ENCODE measurements around the gene KLHL29.
A peak's percentile ranks its signal among the peaks of the same experiment; 100 is the strongest.

KLHL29 gene

DNA sequence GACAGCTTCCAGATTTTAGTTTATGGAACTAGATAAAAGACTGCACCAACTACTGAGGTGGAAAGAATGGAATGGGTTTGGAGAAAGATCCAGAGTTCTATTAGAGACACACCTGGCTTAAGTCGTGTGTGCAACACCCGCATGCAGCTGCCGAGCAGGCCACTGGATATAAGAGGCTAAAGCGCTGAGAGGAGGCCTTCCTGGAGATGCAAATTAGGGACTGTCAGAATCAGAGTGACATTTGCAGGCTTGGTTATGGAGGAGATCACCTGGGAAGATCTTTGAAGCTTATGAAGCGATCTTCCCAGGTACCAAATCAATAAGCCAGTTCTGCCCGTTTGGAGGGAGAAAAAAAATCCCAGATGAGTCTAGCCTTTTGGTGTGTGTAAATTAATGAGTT is 30.4 kb upstream of the KLHL29 start:
- TF ChIP-seq POLR2A (IDR thresholded peaks at IDR 0.05; ENCODE audit: low read depth, low read length): no peak
- DNase-seq (ENCODE audit: insufficient read length) (peak; percentile 27), FAIRE-seq (peak; percentile 36)

DNA sequence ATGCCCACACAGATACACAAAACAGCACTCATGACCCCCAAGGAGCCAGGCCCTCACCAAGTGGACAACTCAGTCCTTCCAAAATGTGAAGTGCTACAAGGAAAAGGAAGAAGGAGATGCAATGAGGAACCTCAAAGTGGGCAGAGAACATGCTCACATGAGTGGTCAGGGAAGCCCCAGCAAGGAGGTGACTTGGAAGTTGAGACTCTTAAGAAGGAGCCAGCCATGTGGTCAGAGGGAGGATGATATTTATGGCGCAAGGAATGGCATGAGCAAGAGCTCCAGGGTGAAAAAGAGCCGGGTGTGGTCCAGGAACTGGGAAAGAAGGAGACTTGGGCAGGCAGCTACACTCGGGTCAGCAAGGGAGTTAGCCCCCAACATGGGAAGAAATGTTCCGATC is 30.0 kb upstream of the KLHL29 start:
- TF ChIP-seq POLR2AphosphoS5 (IDR thresholded peaks at IDR 0.05; ENCODE audit: low read depth, low read length): no peak
- no peak for TF ChIP-seq TAF1 (IDR thresholded peaks at IDR 0.05; ENCODE audit: borderline replicate concordance, low read depth, low read length)
- TF ChIP-seq POLR2A (IDR thresholded peaks at IDR 0.05; ENCODE audit: low read depth, low read length): no peak
- DNase-seq (ENCODE audit: insufficient read length) (no peak), FAIRE-seq (peak; percentile 53)

DNA sequence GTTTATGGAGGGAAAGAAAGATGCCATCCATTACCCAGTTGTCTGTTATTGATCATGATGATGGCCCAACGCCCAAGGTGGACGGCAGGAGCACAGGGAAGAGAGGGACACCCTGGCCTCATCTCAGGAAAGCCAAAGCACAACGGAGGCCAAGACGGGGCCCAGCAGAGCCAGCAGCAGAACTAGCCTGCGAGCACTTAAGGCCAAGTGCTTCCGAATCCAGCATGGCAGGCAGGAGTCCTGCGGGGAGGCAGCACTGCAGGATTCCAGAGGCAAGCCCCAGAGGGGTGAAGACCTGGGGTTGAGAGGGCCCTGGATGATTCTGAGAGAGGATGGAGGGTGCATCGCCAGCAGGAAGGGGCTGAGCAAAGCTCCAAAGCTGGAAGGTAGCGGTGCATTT is 28.3 kb upstream of the KLHL29 start:
- DNase-seq (ENCODE audit: insufficient read length) (no peak), FAIRE-seq (no peak)
- TF ChIP-seq POLR2AphosphoS5 (IDR thresholded peaks at IDR 0.05; ENCODE audit: low read depth, low read length): no peak
- TF ChIP-seq TAF1 (IDR thresholded peaks at IDR 0.05; ENCODE audit: borderline replicate concordance, low read depth, low read length): no peak
- TF ChIP-seq POLR2A (IDR thresholded peaks at IDR 0.05; ENCODE audit: low read depth, low read length): no peak

DNA sequence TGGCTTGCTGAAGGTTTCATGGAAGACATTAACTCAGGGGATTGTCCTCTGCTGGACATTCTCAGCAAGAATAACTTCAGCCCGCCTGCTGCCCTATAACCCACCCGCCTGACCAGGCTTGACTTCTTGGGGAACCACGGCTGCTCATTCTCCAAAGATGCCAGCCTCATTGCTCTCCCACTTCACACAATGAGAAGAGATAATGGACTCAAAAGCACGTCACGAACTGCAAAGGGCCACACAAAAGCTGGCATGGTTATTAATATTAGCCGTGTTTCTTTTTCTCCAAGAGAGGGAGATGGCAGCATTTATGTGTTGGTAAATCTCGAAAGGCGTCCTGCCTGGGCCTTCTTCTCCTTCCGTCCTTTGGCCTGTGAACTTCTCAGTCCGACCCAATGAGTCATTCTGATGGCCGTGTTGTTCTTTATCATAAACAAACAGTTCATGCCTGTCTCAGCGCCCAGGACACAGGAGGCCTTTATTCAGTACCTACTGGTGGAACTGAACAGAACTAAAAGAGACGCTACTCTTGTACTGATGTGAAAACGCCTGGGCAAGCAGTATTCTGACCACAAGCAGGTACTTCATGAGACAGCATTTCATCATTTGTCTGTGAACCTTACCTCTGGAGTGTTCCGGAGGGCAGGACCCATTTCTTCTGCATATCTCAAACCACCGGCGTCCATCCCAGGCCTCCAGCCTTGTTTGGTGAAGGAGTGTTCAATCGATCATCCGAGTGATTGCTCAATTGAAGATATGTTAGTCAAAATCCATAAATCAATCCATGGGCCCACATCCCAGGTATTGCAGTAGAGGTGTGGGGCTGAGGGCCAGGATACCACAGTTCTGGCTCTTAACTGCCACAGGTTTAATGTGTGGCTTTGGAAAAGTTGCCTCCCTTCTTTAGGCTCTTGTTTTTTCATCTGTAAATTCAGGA is 25.1 kb upstream of the KLHL29 start:
- TF ChIP-seq POLR2A (IDR thresholded peaks at IDR 0.05; ENCODE audit: low read depth, low read length) (no peak), POLR2AphosphoS5 (IDR thresholded peaks at IDR 0.05; ENCODE audit: low read depth, low read length) (no peak), TAF1 (IDR thresholded peaks at IDR 0.05; ENCODE audit: borderline replicate concordance, low read depth, low read length) (no peak)
- FAIRE-seq (no peak), DNase-seq (ENCODE audit: insufficient read length) (no peak)

DNA sequence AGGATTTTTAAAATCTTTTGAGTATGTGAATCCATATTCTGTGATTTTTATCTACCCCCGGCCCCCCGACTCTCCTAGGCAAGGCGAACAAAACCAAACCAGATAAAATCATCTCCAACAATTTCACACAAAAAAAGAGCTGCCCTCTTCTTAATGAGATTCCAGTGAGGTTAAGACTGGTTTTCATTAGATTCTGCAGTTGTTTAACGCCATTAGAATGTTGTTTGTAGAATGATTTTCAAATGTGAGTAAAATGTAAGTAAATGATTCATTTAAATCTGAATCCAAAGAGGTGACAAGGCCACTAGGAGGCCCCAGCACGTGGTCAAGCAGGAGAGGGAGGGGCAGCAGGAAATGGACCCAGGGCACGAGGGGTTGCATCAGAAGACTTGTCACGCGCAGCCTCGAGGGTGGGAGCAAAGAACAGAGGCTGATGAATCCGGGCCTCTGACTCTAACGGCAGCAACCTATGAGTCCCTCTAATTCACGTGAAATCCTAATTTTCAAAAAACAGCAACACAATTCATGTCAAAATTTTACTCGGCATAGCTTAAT is 24.3 kb upstream of the KLHL29 start:
- FAIRE-seq: no peak
- TF ChIP-seq POLR2A (IDR thresholded peaks at IDR 0.05; ENCODE audit: low read depth, low read length) (no peak), POLR2AphosphoS5 (IDR thresholded peaks at IDR 0.05; ENCODE audit: low read depth, low read length) (no peak), TAF1 (IDR thresholded peaks at IDR 0.05; ENCODE audit: borderline replicate concordance, low read depth, low read length) (no peak)

DNA sequence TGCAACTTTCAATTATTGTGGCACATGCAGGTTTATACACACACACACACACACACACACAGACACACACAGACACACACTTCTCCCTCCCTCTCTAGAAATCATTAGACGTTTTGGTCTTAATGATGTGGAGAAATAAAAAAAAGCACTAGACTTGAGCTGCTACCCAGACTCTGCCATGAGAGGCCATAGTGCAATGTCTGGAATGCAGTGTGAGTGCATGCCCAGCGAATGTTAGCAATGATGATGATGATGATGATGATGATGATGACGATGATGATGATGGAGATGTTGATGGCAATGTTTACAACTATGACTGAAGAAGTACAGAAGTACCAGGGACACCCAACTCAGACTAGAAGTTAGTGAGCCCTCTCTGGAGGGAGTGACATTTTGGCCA is 23.8 kb upstream of the KLHL29 start:
- no peak for FAIRE-seq
- TF ChIP-seq POLR2AphosphoS5 (IDR thresholded peaks at IDR 0.05; ENCODE audit: low read depth, low read length) (no peak), POLR2A (IDR thresholded peaks at IDR 0.05; ENCODE audit: low read depth, low read length) (no peak), TAF1 (IDR thresholded peaks at IDR 0.05; ENCODE audit: borderline replicate concordance, low read depth, low read length) (no peak)
- DNase-seq (ENCODE audit: insufficient read length): no peak

More for the DNA sequence above, 24.3 kb upstream of the KLHL29 start:
- DNase-seq (ENCODE audit: insufficient read length): no peak

DNA sequence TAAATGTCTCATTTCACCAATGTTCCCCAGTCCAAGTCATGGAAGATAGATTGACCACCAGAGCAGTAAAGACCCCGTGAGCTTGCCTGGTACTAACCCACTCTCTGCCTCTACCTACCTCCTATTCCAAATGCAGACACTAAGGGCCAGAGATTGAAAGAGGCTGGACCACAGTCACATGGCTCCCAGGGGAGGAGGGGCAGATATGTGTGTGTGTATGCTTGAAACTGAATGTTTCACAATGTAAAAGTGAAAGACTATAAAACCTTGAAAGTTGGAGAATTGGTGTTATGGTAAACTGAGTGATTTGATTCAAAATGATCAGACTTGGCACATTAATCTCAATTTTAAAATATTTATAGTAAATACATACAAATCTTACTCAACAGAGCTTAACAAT is 21.7 kb upstream of the KLHL29 start:
- FAIRE-seq (no peak), DNase-seq (ENCODE audit: insufficient read length) (no peak)
- TF ChIP-seq TAF1 (IDR thresholded peaks at IDR 0.05; ENCODE audit: borderline replicate concordance, low read depth, low read length) (no peak), POLR2AphosphoS5 (IDR thresholded peaks at IDR 0.05; ENCODE audit: low read depth, low read length) (no peak), POLR2A (IDR thresholded peaks at IDR 0.05; ENCODE audit: low read depth, low read length) (no peak)

DNA sequence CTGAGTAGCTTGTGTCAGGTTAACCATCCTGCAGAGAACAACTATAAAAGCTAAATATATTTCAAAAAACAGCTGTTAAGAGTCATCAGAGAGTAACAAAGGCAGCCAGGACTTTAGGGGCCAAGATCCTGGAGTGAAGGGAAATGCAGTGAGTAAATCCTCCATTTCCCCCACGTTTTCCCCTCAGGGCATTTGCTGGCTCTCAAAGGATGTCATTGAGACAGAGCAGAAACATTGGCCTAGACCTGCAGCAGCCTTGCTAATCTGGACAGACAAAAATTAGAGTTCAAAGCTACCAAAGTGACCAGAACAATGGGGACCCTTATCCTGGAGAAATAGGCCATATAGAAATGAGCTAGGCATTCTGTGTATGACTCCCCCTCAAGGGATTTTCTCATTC is 21.1 kb upstream of the KLHL29 start:
- TF ChIP-seq TAF1 (IDR thresholded peaks at IDR 0.05; ENCODE audit: borderline replicate concordance, low read depth, low read length) (no peak), POLR2AphosphoS5 (IDR thresholded peaks at IDR 0.05; ENCODE audit: low read depth, low read length) (no peak), POLR2A (IDR thresholded peaks at IDR 0.05; ENCODE audit: low read depth, low read length) (no peak)
- DNase-seq (ENCODE audit: insufficient read length): no peak
- FAIRE-seq: no peak

DNA sequence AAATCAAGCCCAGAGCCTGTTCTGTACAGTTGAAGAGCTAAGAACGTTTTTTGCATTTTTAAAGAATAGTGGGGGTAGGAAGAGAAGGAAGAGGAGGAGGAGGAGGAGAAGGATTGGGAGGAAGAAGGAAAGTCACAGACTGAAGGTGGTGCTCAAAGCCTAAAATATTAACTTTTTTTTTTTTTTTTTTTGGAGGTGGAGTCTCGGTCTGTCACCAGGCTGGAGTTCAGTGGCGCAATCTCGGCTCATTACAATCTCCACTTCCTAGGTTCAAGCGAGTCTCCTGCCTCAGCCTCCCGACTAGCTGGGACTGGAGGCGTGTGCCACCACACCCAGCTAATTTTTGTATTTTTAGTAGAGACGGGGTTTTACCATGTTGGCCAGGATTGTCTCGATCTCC is 18.3 kb upstream of the KLHL29 start:
- no peak for TF ChIP-seq POLR2A (IDR thresholded peaks at IDR 0.05; ENCODE audit: low read depth, low read length)
- no peak for TF ChIP-seq TAF1 (IDR thresholded peaks at IDR 0.05; ENCODE audit: borderline replicate concordance, low read depth, low read length)
- TF ChIP-seq POLR2AphosphoS5 (IDR thresholded peaks at IDR 0.05; ENCODE audit: low read depth, low read length): no peak
- FAIRE-seq (no peak), DNase-seq (ENCODE audit: insufficient read length) (no peak)

DNA sequence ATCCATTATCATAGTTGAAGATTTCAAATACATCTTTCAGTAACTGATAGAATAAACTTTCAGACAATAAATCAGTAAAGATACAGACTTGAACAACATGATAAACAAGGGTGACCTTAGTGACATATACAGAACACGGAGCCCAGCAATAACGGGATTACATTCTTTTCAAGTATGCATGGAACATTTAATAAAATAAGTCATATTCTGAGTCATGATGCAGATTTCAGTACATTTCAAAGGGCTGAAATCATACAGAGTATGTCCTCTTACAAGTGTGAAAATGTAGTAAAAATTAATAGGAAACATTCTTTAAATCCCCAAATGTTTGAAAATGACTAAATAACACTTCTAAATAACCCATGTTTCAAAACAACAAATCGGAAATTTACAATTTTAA is 17.2 kb upstream of the KLHL29 start:
- no peak for DNase-seq (ENCODE audit: insufficient read length)
- no peak for TF ChIP-seq POLR2A (IDR thresholded peaks at IDR 0.05; ENCODE audit: low read depth, low read length)
- TF ChIP-seq TAF1 (IDR thresholded peaks at IDR 0.05; ENCODE audit: borderline replicate concordance, low read depth, low read length): no peak
- TF ChIP-seq POLR2AphosphoS5 (IDR thresholded peaks at IDR 0.05; ENCODE audit: low read depth, low read length): no peak
- FAIRE-seq: no peak

DNA sequence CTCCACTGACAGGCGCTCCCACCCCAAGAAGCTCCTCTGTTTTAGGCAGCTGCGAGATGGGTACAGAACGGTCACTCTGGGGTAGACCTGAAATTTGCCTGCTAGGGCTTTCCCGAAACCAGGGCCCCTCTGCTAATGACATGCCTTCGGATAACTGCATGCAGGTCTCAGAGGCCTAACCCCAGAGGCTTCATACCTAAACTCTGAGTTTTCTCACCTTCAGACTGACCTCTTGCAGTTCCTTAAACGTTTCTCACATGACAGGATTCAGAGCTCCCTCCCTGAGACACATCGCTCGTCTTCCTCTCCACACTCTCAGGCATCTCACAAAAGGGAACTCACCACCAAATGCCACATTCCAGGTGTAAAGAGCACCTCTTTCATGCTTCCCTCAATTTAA is 11.3 kb upstream of the KLHL29 start:
- FAIRE-seq (no peak), DNase-seq (ENCODE audit: insufficient read length) (no peak)
- TF ChIP-seq POLR2AphosphoS5 (IDR thresholded peaks at IDR 0.05; ENCODE audit: low read depth, low read length) (no peak), TAF1 (IDR thresholded peaks at IDR 0.05; ENCODE audit: borderline replicate concordance, low read depth, low read length) (no peak)

DNA sequence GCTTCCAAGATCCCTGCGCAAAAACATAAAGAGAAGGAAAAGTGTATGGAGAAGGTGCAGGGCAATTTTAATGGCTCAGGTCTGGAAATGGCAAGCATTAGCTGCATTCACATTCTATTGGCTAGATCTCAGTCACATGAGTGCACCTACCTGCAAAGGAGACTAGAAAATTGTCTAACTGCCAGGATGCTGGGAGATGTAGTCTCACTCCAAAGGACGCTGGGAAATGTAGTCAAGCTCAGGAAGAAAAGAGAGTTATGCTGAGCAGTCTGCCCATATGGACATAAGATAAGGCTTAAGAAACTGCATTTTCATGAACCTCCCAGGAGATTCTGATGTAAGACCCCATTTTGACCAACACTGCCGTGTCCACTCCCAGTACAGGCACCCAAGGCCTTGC is 9.5 kb upstream of the KLHL29 start:
- FAIRE-seq (no peak), DNase-seq (ENCODE audit: insufficient read length) (no peak)
- TF ChIP-seq TAF1 (IDR thresholded peaks at IDR 0.05; ENCODE audit: borderline replicate concordance, low read depth, low read length) (no peak), POLR2AphosphoS5 (IDR thresholded peaks at IDR 0.05; ENCODE audit: low read depth, low read length) (no peak), POLR2A (IDR thresholded peaks at IDR 0.05; ENCODE audit: low read depth, low read length) (no peak)
